D721Med (cell line): ENCODE measurements around the gene C11orf68.
A peak's percentile ranks its signal among the peaks of the same experiment; 100 is the strongest.

ENCODE experiments used
- DNase-seq: peaks from one replicate; pipeline ENCODE4 v3.0.0; 2011; ENCODE audit warnings: low spot score; ENCODE audit not compliant: insufficient read length
- FAIRE-seq: peaks from 2 replicates; lab custom pipeline; 2011; peaks lifted over from hg19 to GRCh38; lab: Jason Lieb, UNC
- CTCF ChIP-seq: IDR thresholded peaks from 2 replicates; pipeline ENCODE4 v1.5.1; 2012; ENCODE audit warnings: mild to moderate bottlenecking, control low read depth; ENCODE audit not compliant: insufficient read depth; ENCODE audit errors: missing control alignments

Gene C11orf68

GRCh38 chr11:65912845-65913244, 6.0 kb downstream of the C11orf68 start:
- no peak for FAIRE-seq
- DNase-seq: no peak
- TF ChIP-seq CTCF: no peak

GRCh38 chr11:65911682-65912568, 6.9 kb downstream of the C11orf68 start:
- FAIRE-seq: no peak
- peak; percentile 17 for TF ChIP-seq CTCF
- DNase-seq: peak; percentile 65

- TF ChIP-seq CTCF: no peak
- FAIRE-seq: no peak
- no peak for DNase-seq
Measured at GRCh38 chr11:65907878-65908277, 11.0 kb downstream of the C11orf68 start.

GRCh38 chr11:65906602-65907001, 12.3 kb downstream of the C11orf68 start:
- FAIRE-seq: no peak
- DNase-seq: no peak
- no peak for TF ChIP-seq CTCF

- no peak for DNase-seq
- FAIRE-seq: no peak
- TF ChIP-seq CTCF: no peak
Measured at GRCh38 chr11:65903715-65904114, 15.1 kb downstream of the C11orf68 start.

- FAIRE-seq (no peak), DNase-seq (no peak)
- TF ChIP-seq CTCF: no peak
Measured at GRCh38 chr11:65903068-65903481, 15.8 kb downstream of the C11orf68 start.

- FAIRE-seq: no peak
- DNase-seq: no peak
- TF ChIP-seq CTCF: no peak
Measured at GRCh38 chr11:65900899-65901180, 18.0 kb downstream of the C11orf68 start.
